HuH-7 (cell line): Measurements from ENCODE around the gene UNCX.

Experiments
- DNase-seq: peaks from one replicate; pipeline ENCODE4 v3.0.0; 2011; ENCODE audit warnings: low spot score

UNCX gene

GRCh38 chr7:1243964-1244416 is 11.3 kb downstream of the UNCX start:
- no peak for DNase-seq

- no peak for DNase-seq
Observed at GRCh38 chr7:1244700-1245523, 12.2 kb downstream of the UNCX start.

- no peak for DNase-seq
Observed at GRCh38 chr7:1245524-1246050, 12.9 kb downstream of the UNCX start.

- no peak for DNase-seq
Observed at GRCh38 chr7:1246160-1246870, 13.6 kb downstream of the UNCX start.

- no peak for DNase-seq
Observed at GRCh38 chr7:1246871-1247526, 14.3 kb downstream of the UNCX start.

GRCh38 chr7:1247527-1248041 is 14.9 kb downstream of the UNCX start:
- no peak for DNase-seq

- no peak for DNase-seq
Observed at GRCh38 chr7:1248143-1248915, 15.7 kb downstream of the UNCX start.

GRCh38 chr7:1248916-1249581 is 16.4 kb downstream of the UNCX start:
- DNase-seq: no peak

- peak; percentile 73 for DNase-seq
Observed at GRCh38 chr7:1249731-1250130, 17.1 kb downstream of the UNCX start.

GRCh38 chr7:1250901-1251300 is 18.2 kb downstream of the UNCX start:
- no peak for DNase-seq

- DNase-seq: no peak
Observed at GRCh38 chr7:1251796-1252539, 19.3 kb downstream of the UNCX start.

GRCh38 chr7:1252540-1253090 is 19.9 kb downstream of the UNCX start:
- DNase-seq: no peak

- no peak for DNase-seq
Observed at GRCh38 chr7:1253681-1254181, 21.1 kb downstream of the UNCX start.

GRCh38 chr7:1254281-1255079 is 21.8 kb downstream of the UNCX start:
- peak; percentile 72 for DNase-seq

- DNase-seq: no peak
Observed at GRCh38 chr7:1255080-1255816, 22.6 kb downstream of the UNCX start.

GRCh38 chr7:1255817-1256340 is 23.2 kb downstream of the UNCX start:
- no peak for DNase-seq

- DNase-seq: no peak
Observed at GRCh38 chr7:1256621-1257020, 23.9 kb downstream of the UNCX start.

- no peak for DNase-seq
Observed at GRCh38 chr7:1257221-1257620, 24.5 kb downstream of the UNCX start.
